ENCODE results near the gene ARL5A.

- no peak for TF ChIP-seq CTCF (conservative IDR thresholded peaks at IDR 0.05; ENCODE audit: low read length)
- TF ChIP-seq EZH2phosphoT487 (IDR thresholded peaks at IDR 0.05; ENCODE audit: borderline replicate concordance, low read depth, low read length): no peak
These were observed 45.7 kb downstream of the ARL5A start for GRCh38 chr2:151782378-151783132.
